Endothelial cell of umbilical vein (primary cell): ENCODE data around the gene LCN6. TPM values are rescaled to one million over a fixed set of nuclear protein-coding genes. Genes with fewer than 3 reads are reported as not detected.
"Not testable (repeated sequence)": the region's sequence is repeated elsewhere in the genome, so short reads cannot be mapped to it uniquely, and the experiment has no call there.

Source experiments
- BruUV-seq: library from RNA; stranded (reverse); fragments of 400-500 nt; replicated peaks from 2 replicates; lab custom pipeline; 2021; lab: Mats Ljungman, UMichigan
- CTCF ChIA-PET: fragments of 300-600, 350-600 bp; sonication (Branson Sonifier 250); formaldehyde crosslinking; loops from one replicate; lab custom pipeline; 2021; ENCODE audit warnings: antibody characterized with exemption, inconsistent platforms; lab: Charles Lee
- POLR2A ChIA-PET: fragments of 300-600, 350-600 bp; sonication (Branson Sonifier 250); formaldehyde crosslinking; loops from one replicate; lab custom pipeline; 2021; ENCODE audit warnings: antibody characterized with exemption, inconsistent platforms; lab: Charles Lee
- DNase-seq: peaks from one replicate; pipeline ENCODE4 v3.0.0-alpha.2; 2011; ENCODE audit warnings: low read depth, low spot score
- FAIRE-seq: peaks from 2 replicates; lab custom pipeline; 2011; peaks lifted over from hg19 to GRCh38; lab: Jason Lieb, UNC
- H2AFZ ChIP-seq: 2 replicates; pipeline ENCODE4 v1.6.0; 2012; ENCODE audit warnings: low read depth, low read length, control low read depth, inconsistent platforms
- H3K27ac ChIP-seq: 2 replicates; pipeline ENCODE4 v1.5.1; 2011; ENCODE audit warnings: low read depth, mild to moderate bottlenecking, control low read depth, low read length, moderate library complexity; ENCODE audit not compliant: insufficient read depth
- H3K27me3 ChIP-seq, 2 experiments: 2 replicates each; pipeline versions ENCODE4 v1.6.0 to v1.6.1; 2011; ENCODE audit warnings: low read length in 2 of 2, mixed read lengths in 1 of 2; ENCODE audit not compliant: control insufficient read depth in 2 of 2, insufficient read depth in 2 of 2
- H3K36me3 ChIP-seq, 2 experiments: 2 replicates in 1 of 2; 3 replicates in 1 of 2; pipeline ENCODE4 v1.5.1; 2011; ENCODE audit warnings: low read length in 2 of 2, mild to moderate bottlenecking in 1 of 2, moderate library complexity in 1 of 2; ENCODE audit not compliant: control insufficient read depth in 2 of 2, insufficient read depth in 2 of 2; ENCODE audit errors: extremely low read depth in 1 of 2
- H3K4me1 ChIP-seq: 3 replicates; pipeline ENCODE4 v1.5.1; 2011; ENCODE audit warnings: mild to moderate bottlenecking, low read length; ENCODE audit not compliant: control insufficient read depth, insufficient read depth; ENCODE audit errors: extremely low read depth
- H3K4me2 ChIP-seq: 2 replicates; pipeline ENCODE4 v1.6.1; 2011; ENCODE audit warnings: low read length, control low read depth, mixed read lengths; ENCODE audit not compliant: insufficient read depth
- H3K4me3 ChIP-seq, 3 experiments: fragments of 200-600 bp in 1 of 3; sonication (generic), shearing (Covaris generic) in 1 of 3; replicated peaks in 1 of 3; 2 replicates each; pipeline ENCODE4 v1.5.1; 2011 to 2016; ENCODE audit warnings: control low read depth in 3 of 3, low read length in 3 of 3, mild to moderate bottlenecking in 2 of 3, inconsistent platforms in 1 of 3, low read depth in 1 of 3, moderate library complexity in 1 of 3; ENCODE audit not compliant: insufficient read depth in 1 of 3
- H3K79me2 ChIP-seq: 2 replicates; pipeline ENCODE4 v1.6.0; 2012; ENCODE audit warnings: low read length, inconsistent platforms; ENCODE audit not compliant: control insufficient read depth, insufficient read depth
- H3K9ac ChIP-seq: replicated peaks from 2 replicates; pipeline ENCODE3; 2011; ENCODE audit warnings: low read length, control low read depth; ENCODE audit not compliant: insufficient read depth; ENCODE audit errors: extremely low read depth
- H3K9me1 ChIP-seq: replicated peaks from 3 replicates; pipeline ENCODE4 v1.6.0; 2011; ENCODE audit warnings: mild to moderate bottlenecking, low read length; ENCODE audit not compliant: control insufficient read depth, insufficient read depth; ENCODE audit errors: extremely low read depth
- H3K9me3 ChIP-seq: replicated peaks from 2 replicates; pipeline ENCODE4 v1.5.1; 2012; ENCODE audit warnings: low read length, inconsistent platforms; ENCODE audit not compliant: control insufficient read depth, insufficient read depth
- H4K20me1 ChIP-seq: replicated peaks from 2 replicates; pipeline ENCODE3; 2011; ENCODE audit warnings: mild to moderate bottlenecking, low read length; ENCODE audit not compliant: control insufficient read depth, insufficient read depth; ENCODE audit errors: extremely low read depth
- EZH2 ChIP-seq: IDR thresholded peaks from 2 replicates; pipeline ENCODE4 v1.6.1; 2012; ENCODE audit warnings: borderline replicate concordance, low read depth, mild to moderate bottlenecking, moderate library complexity, low read length, inconsistent platforms; ENCODE audit not compliant: severe bottlenecking
- FOS ChIP-seq: IDR thresholded peaks from 2 replicates; pipeline ENCODE4 v1.6.1; 2011; ENCODE audit warnings: mild to moderate bottlenecking, low read length, moderate library complexity, borderline replicate concordance; ENCODE audit not compliant: insufficient read depth
- GATA2 ChIP-seq: IDR thresholded peaks from 2 replicates; pipeline ENCODE4 v1.7.0; 2011; ENCODE audit warnings: low read depth, mild to moderate bottlenecking, moderate library complexity, mixed read lengths, low read length; ENCODE audit not compliant: insufficient read length, insufficient read depth
- JUN ChIP-seq: IDR thresholded peaks from 2 replicates; pipeline ENCODE4 v1.6.1; 2011; ENCODE audit warnings: borderline replicate concordance, low read depth; ENCODE audit not compliant: insufficient read length, insufficient read depth
- MYC ChIP-seq: IDR thresholded peaks from one replicate; pipeline ENCODE4 v1.6.1; 2011; ENCODE audit warnings: mild to moderate bottlenecking, low read depth, low read length
- dilution Hi-C: fragments of 300-500 bp; cut with MboI; formaldehyde crosslinking; loops from one replicate; pipeline ENCODE4 v1.15.0; 2019; ENCODE audit warnings: low sequenced_read_pairs; ENCODE audit not compliant: extremely low pct_ligation_motif_present
- intact Hi-C: fragments of 100-400 bp; cut with micrococcal nuclease; formaldehyde crosslinking; loops from one replicate; pipeline ENCODE4 v1.10.0; 2022
- polyA plus RNA-seq, 4 experiments: library from polyadenylated mRNA; depleted of rRNA in 3 of 4; stranded (reverse) in 3 of 4; unstranded in 1 of 4; fragments of >200 nt; gene quantifications; 2 replicates each; pipeline versions ENCODE4 v1.2.1 to v1.2.3, GENCODE V29; 2011 to 2012; ENCODE audit warnings: missing spikeins in 1 of 4
- total RNA-seq: library from RNA; stranded (reverse); gene quantifications from 2 replicates; pipeline ENCODE4 v1.2.3, GENCODE V29; 2021
- TF ChIP-seq, protein P1 (sequence below): IDR thresholded peaks from 2 replicates; pipeline ENCODE4 v1.6.1; 2011; ENCODE audit not compliant: insufficient read depth, insufficient read length

Gene LCN6
- total and polyA plus RNA-seq, 2 donors (not counting 3 experiments of a cell fraction or from before 2014, with no cell fraction given) = 0.17 TPM; not detected in 1

DNA sequence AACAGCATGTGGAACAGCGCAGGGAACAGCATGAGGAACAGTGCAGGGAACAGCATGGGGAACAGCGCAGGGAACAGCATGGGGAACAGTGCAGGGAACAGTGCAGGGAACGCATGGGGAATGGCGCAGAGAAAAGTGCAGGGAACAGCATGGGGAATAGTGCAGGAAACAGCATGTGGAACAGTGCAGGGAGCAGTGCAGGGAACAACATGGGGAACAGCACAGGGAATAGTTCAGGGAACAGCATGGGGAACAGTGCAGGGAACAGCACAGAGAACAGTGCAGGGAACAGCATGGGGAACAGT, 7.8 kb upstream of the LCN6 start:
- dilution Hi-C loops (no loop called here), intact Hi-C loops (no loop called here)
- Histone ChIP-seq H3K4me2 (no peak overlapping the region), H3K79me2 (no peaks in the 10 kb centered on the region), H4K20me1 (no peaks in the 10 kb centered on the region), H3K4me3 (no peak overlapping the region), H3K9me3 (no peaks in the 10 kb centered on the region), H3K4me1 (no peaks in the 10 kb centered on the region), H2AFZ (no peak overlapping the region), H3K36me3 (no peaks in the 10 kb centered on the region), H3K27ac (no peak overlapping the region), H3K9ac (no peak overlapping the region), H3K9me1 (no peaks in the 10 kb centered on the region), H3K27me3 (peaks cover 3% of the 10 kb centered on the region in 2 experiments)
- CTCF ChIA-PET = no interaction called here
- POLR2A ChIA-PET = no interaction called here
- FAIRE-seq (no peak), DNase-seq (no peak)
- BruUV-seq = no TSS peak
- no peak for TF ChIP-seq GATA2
- TF ChIP-seq, protein P1, sequence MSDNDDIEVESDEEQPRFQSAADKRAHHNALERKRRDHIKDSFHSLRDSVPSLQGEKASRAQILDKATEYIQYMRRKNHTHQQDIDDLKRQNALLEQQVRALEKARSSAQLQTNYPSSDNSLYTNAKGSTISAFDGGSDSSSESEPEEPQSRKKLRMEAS = no peak
- TF ChIP-seq FOS = no peak
- TF ChIP-seq MYC = no peak
- TF ChIP-seq JUN = no peak
- TF ChIP-seq EZH2 = no peak

DNA sequence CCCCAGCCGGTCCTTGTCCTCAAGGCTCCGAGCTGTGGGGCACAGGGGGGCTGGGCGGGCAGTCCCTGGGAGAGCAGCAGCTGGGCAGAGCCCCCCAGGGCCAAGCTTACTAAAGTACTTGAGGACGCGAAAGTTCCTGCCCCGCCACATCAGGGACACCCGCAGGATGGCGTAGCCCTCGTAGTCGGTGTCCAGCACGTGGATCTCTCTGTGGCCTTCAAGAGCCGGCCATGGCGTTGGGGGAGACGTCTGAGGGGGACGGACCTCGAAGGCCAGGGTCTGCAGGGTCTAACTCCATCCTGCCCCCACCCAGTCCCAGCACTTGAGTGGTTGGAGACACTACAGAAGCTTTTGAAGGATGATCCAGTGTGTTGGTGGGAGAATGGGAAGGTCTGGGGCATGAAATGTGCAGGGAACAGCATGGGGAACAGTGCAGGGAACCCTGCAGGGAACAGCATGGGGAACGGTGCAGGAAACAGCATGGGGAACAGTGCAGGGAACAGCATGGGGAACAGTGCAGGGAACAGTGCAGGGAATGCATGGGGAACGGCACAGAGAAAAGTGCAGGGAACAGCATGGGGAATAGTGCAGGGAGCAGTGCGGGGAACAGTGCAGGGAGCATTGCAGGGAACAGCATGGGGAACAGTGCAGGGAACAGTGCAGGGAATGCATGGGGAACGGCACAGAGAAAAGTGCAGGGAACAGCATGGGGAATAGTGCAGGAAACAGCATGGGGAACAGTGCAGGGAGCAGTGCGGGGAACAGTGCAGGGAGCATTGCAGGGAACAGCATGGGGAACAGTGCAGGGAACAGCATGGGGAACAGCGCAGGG, 7.2 kb upstream of the LCN6 start:
- H2AFZ ChIP-seq, H3K9ac ChIP-seq, H3K4me2 ChIP-seq, intact Hi-C loops, H3K79me2 ChIP-seq, H3K27ac ChIP-seq, H3K36me3 ChIP-seq, dilution Hi-C loops, DNase-seq, POLR2A ChIA-PET, H3K9me1 ChIP-seq, H3K4me1 ChIP-seq, H3K27me3 ChIP-seq, H3K9me3 ChIP-seq, H3K4me3 ChIP-seq, H4K20me1 ChIP-seq, FAIRE-seq, BruUV-seq: not testable (repeated sequence)
- CTCF ChIA-PET = interaction anchor here (0.6 to 1.5 kb wide), 4 partner anchors 8 to 28 kb away, joined by 3 to 5 read pairs (median 4); partner anchors contain the start of gene LCN10
